CD14-positive monocyte (primary cell): ENCODE results near the gene CADM2. TPM values are rescaled to one million over a fixed set of nuclear protein-coding genes. Genes with fewer than 3 reads are reported as not detected.

Experiments used
- DNase-seq, 3 donors: peaks; one replicate each; pipeline ENCODE4 v3.0.0-alpha.2; 2011 to 2022
- H2AFZ ChIP-seq: 2 replicates; pipeline ENCODE4 v1.6.0; 2012; ENCODE audit warnings: mild to moderate bottlenecking, low read depth, low read length, inconsistent platforms; ENCODE audit not compliant: insufficient read depth, poor library complexity, severe bottlenecking
- H3K27ac ChIP-seq, 2 donors: 1 replicate in 1 of 2; 2 replicates in 1 of 2; pipeline ENCODE4 v1.5.1; 2012 to 2013; ENCODE audit warnings: low read length in 2 of 2, control low read depth in 1 of 2, inconsistent platforms in 1 of 2, low read depth in 1 of 2, mild to moderate bottlenecking in 1 of 2
- H3K27me3 ChIP-seq, 2 donors: one replicate each; pipeline versions ENCODE4 v1.6.0 to v1.6.1; 2011 to 2013; ENCODE audit warnings: low read length in 2 of 2; ENCODE audit not compliant: control insufficient read depth in 2 of 2, insufficient read depth in 2 of 2
- H3K36me3 ChIP-seq, 2 donors: replicated peaks in 1 of 2; 1 replicate in 1 of 2; 2 replicates in 1 of 2; pipeline versions ENCODE4 v1.5.1 to v1.6.1; 2012 to 2013; ENCODE audit warnings: low read length in 2 of 2, control low read depth in 1 of 2, inconsistent platforms in 1 of 2, mild to moderate bottlenecking in 1 of 2; ENCODE audit not compliant: insufficient read depth in 2 of 2, control insufficient read depth in 1 of 2
- H3K4me1 ChIP-seq, 2 donors: 1 replicate in 1 of 2; 2 replicates in 1 of 2; pipeline versions ENCODE4 v1.5.1 to v1.6.1; 2012 to 2013; ENCODE audit warnings: low read length in 2 of 2, control low read depth in 1 of 2, inconsistent platforms in 1 of 2, mild to moderate bottlenecking in 1 of 2, moderate library complexity in 1 of 2; ENCODE audit not compliant: insufficient read depth in 2 of 2, control insufficient read depth in 1 of 2
- H3K4me2 ChIP-seq: replicated peaks from 2 replicates; pipeline ENCODE3; 2012; ENCODE audit warnings: low read length, moderate library complexity, mild to moderate bottlenecking; ENCODE audit not compliant: poor library complexity, severe bottlenecking; ENCODE audit errors: extremely low read depth
- H3K4me3 ChIP-seq, 3 experiments: fragments of 200-600 bp in 1 of 3; sonication (generic) in 1 of 3; replicated peaks in 1 of 3; 1 replicate in 2 of 3; 2 replicates in 1 of 3; pipeline ENCODE4 v1.5.1; 2011 to 2013; ENCODE audit warnings: low read length in 3 of 3, mild to moderate bottlenecking in 3 of 3, control low read depth in 2 of 3, low read depth in 2 of 3, inconsistent platforms in 1 of 3, moderate library complexity in 1 of 3
- H3K79me2 ChIP-seq: 2 replicates; pipeline ENCODE4 v1.6.0; 2012; ENCODE audit warnings: mild to moderate bottlenecking, control low read depth, inconsistent platforms, low read length, moderate library complexity; ENCODE audit not compliant: insufficient read depth
- H3K9ac ChIP-seq: 2 replicates; pipeline ENCODE4 v1.6.0; 2017; ENCODE audit warnings: low read length, mild to moderate bottlenecking; ENCODE audit not compliant: insufficient read depth, poor library complexity, severe bottlenecking
- H3K9me3 ChIP-seq, 2 donors: replicated peaks in 1 of 2; 1 replicate in 1 of 2; 2 replicates in 1 of 2; pipeline versions ENCODE4 v1.5.1 to v1.6.1; 2012 to 2013; ENCODE audit warnings: low read length in 2 of 2, control low read depth in 1 of 2; ENCODE audit not compliant: control insufficient read depth in 1 of 2, insufficient read depth in 1 of 2
- H4K20me1 ChIP-seq: 2 replicates; pipeline ENCODE4 v1.6.0; 2012; ENCODE audit warnings: mild to moderate bottlenecking, low read length, control low read depth, moderate library complexity; ENCODE audit not compliant: insufficient read depth
- H3K27ac Mint-ChIP-seq, 7 donors: one replicate each; pipeline ENCODE4 v1.8.0; 2020; ENCODE audit warnings: mild to moderate bottlenecking in 7 of 7, mixed read lengths in 7 of 7, moderate library complexity in 6 of 7, inconsistent platforms in 2 of 7
- H3K27me3 Mint-ChIP-seq, 3 donors: one replicate each; pipeline ENCODE4 v1.8.0; 2021 to 2022; ENCODE audit warnings: low read depth in 3 of 3, mild to moderate bottlenecking in 3 of 3, mixed read lengths in 3 of 3, moderate library complexity in 3 of 3, inconsistent platforms in 1 of 3
- H3K36me3 Mint-ChIP-seq, 2 donors: one replicate each; pipeline ENCODE4 v1.8.0; 2020; ENCODE audit warnings: mixed read lengths in 2 of 2, inconsistent platforms in 1 of 2, mild to moderate bottlenecking in 1 of 2
- H3K4me1 Mint-ChIP-seq: one replicate; pipeline ENCODE4 v1.8.0; 2020; ENCODE audit warnings: mild to moderate bottlenecking, mixed read lengths
- H3K4me3 Mint-ChIP-seq, 2 donors: one replicate each; pipeline ENCODE4 v1.8.0; 2020; ENCODE audit warnings: mild to moderate bottlenecking in 2 of 2, mixed read lengths in 2 of 2, moderate library complexity in 1 of 2
- H3K9me3 Mint-ChIP-seq, 7 donors: one replicate each; pipeline ENCODE4 v1.8.0; 2020 to 2022; ENCODE audit warnings: mixed read lengths in 7 of 7, mild to moderate bottlenecking in 6 of 7, moderate library complexity in 6 of 7, inconsistent platforms in 2 of 7
- CTCF ChIP-seq: fragments of 200-600 bp; IDR thresholded peaks from one replicate; pipeline ENCODE4 v1.8.0; 2022; ENCODE audit warnings: antibody characterized with exemption, mild to moderate bottlenecking
- WGBS: methylation state at CpG from one replicate; pipeline ENCODE4 v1.1.5; 2013; ENCODE audit warnings: missing lambda C conversion rate; ENCODE audit not compliant: insufficient coverage; 5-methylcytosine and 5-hydroxymethylcytosine counted together
- intact Hi-C, 2 donors: fragments of 100-400 bp; cut with micrococcal nuclease; formaldehyde crosslinking; loops; one replicate each; pipeline versions ENCODE4 v1.15.0 to v1.15.1; 2023
- polyA plus RNA-seq, 3 donors: library from polyadenylated mRNA; depleted of rRNA in 1 of 3; unstranded in 2 of 3; stranded (reverse) in 1 of 3; fragments of 300-500 nt in 2 of 3; fragments of >200 nt in 1 of 3; fragmentation: Illumina TruSeq in 2 of 3; gene quantifications; 1 replicate in 2 of 3; 2 replicates in 1 of 3; pipeline ENCODE4 v1.2.3, GENCODE V29; 2012 to 2021

Gene CADM2
- polyA plus RNA-seq, 3 donors = not detected

DNA sequence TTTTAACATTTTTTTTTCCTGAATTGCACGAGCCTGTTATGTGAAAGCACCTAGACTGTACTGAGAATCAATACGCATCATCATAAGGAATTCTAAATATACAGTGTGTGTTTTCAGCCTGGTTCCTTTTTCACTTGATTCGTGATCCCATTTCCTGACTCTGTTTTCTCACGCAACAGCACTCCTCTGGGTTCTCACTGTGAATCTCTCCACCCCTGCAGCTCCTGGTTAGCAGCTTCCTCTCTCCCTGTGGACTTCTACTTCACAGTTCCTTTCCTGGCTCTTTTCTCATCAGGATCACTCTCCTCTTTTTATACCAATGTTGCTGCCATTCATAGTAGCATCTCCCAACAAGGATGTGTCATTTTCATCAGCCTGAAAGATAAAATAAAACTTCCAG, 297.2 kb downstream of the CADM2 start:
- Histone ChIP-seq H3K79me2 (no peaks in the 10 kb centered on the region), H2AFZ (no peak overlapping the region), H4K20me1 (no peaks in the 10 kb centered on the region), H3K9me3 (no peaks in the 10 kb centered on the region), H3K4me3 (no peak overlapping the region), H3K4me1 (no peaks in the 10 kb centered on the region), H3K27ac (no peak overlapping the region), H3K36me3 (no peaks in the 10 kb centered on the region), H3K4me2 (no peak overlapping the region), H3K9ac (no peak overlapping the region), H3K27me3 (no peaks in the 10 kb centered on the region)
- Mint-ChIP-seq H3K27ac (no peak overlapping the region), H3K36me3 (no peaks in the 10 kb centered on the region), H3K4me1 (no peaks in the 10 kb centered on the region), H3K27me3 (no peaks in the 10 kb centered on the region), H3K9me3 (no peaks in the 10 kb centered on the region), H3K4me3 (no peak overlapping the region)
- 43% methylated on average over 3 of the region's 4 CpGs for WGBS
- intact Hi-C loops = no loop called here
- DNase-seq = no peak
- no peak for TF ChIP-seq CTCF

GRCh38 chr3:85258326-85258725, 299.5 kb downstream of the CADM2 start:
- no peaks in the 10 kb centered on the region for H3K27me3 ChIP-seq
- no peak overlapping the region for H3K4me2 ChIP-seq
- no peak overlapping the region for H3K27ac ChIP-seq
- Mint-ChIP-seq H3K9me3 (no peaks in the 10 kb centered on the region), H3K27ac (no peak overlapping the region), H3K4me3 (no peak overlapping the region), H3K4me1 (no peaks in the 10 kb centered on the region), H3K27me3 (no peaks in the 10 kb centered on the region), H3K36me3 (no peaks in the 10 kb centered on the region)
- no peak overlapping the region for H3K9ac ChIP-seq
- WGBS = no CpG with 5 or more reads among the region's 5 CpGs
- no peak for TF ChIP-seq CTCF
- H4K20me1 ChIP-seq = no peaks in the 10 kb centered on the region
- H3K4me3 ChIP-seq = no peak overlapping the region
- H3K36me3 ChIP-seq = no peaks in the 10 kb centered on the region
- no peaks in the 10 kb centered on the region for H3K9me3 ChIP-seq
- DNase-seq = no peak
- no peaks in the 10 kb centered on the region for H3K4me1 ChIP-seq
- no peak overlapping the region for H2AFZ ChIP-seq
- intact Hi-C loops = no loop called here
- H3K79me2 ChIP-seq = no peaks in the 10 kb centered on the region
